ENCODE data around the gene MAGI2. TPM values are rescaled to one million over a fixed set of nuclear protein-coding genes. Genes with fewer than 3 reads are reported as not detected.

Gene MAGI2
- total RNA-seq, 1 donor from 2014 or later = 0.10 TPM

DNA sequence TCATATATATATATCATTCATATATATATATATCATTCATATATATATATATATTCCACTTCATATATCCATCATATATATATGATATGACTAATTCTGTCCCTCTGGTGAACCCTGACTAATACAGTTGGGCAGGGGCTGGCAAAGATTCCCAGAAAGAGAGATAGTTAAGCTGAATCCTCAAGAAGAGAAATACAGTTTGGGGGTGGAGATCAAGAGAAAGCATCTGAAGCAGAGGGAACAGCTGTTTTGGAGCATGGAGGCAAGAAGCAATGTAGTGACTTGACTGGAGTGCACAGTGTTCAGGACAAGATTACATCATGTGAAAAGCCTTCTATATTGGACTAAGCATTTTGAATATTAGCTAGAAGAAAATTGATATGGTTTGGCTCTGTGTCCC is 540.7 kb downstream of the MAGI2 start:
- H3K27me3 Mint-ChIP-seq (ENCODE audit: insufficient read depth) = no peaks in the 10 kb centered on the region

DNA sequence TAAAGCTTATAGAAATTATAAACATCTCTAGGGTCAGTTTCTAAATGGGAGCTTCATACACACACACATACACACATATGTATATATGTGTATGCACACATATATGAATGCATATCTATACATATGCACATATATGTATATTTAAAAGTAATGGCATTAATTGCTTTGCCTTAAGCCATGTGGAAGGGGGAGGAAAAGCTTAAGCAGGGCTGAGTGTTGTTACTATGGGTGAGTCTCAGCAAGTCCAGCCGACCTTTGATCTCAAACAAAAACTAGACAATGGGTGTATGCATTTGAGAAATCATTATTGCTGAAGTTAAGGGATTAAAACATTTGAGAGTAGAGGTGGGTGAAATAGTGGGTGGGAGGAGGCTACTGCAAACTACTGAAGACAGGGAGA is 546.7 kb downstream of the MAGI2 start:
- peaks cover 8% of the 10 kb centered on the region for H3K9me3 Mint-ChIP-seq
- no peak overlapping the region for H3K27ac Mint-ChIP-seq

More for the DNA sequence above, 540.7 kb downstream of the MAGI2 start:
- intact Hi-C loops (cut with micrococcal nuclease) = no loop called here
- Mint-ChIP-seq H3K4me3 (no peak overlapping the region), H3K36me3 (ENCODE audit: low read depth) (no peaks in the 10 kb centered on the region), H3K4me1 (ENCODE audit: low read depth) (no peaks in the 10 kb centered on the region), H3K9me3 (no peaks in the 10 kb centered on the region), H3K27ac (no peak overlapping the region)
- no peak for DNase-seq (ENCODE audit: low spot score)

GRCh38 chr7:78905436-78905835 is 548.0 kb downstream of the MAGI2 start:
- no peak for DNase-seq (ENCODE audit: low spot score)
- Mint-ChIP-seq H3K4me3 (no peak overlapping the region), H3K36me3 (ENCODE audit: low read depth) (no peaks in the 10 kb centered on the region), H3K4me1 (ENCODE audit: low read depth) (no peaks in the 10 kb centered on the region), H3K27me3 (ENCODE audit: insufficient read depth) (no peaks in the 10 kb centered on the region), H3K27ac (no peak overlapping the region), H3K9me3 (peaks cover 8% of the 10 kb centered on the region)
- intact Hi-C loops (cut with micrococcal nuclease) = no loop called here

More for the DNA sequence above, 546.7 kb downstream of the MAGI2 start:
- Mint-ChIP-seq H3K4me3 (no peak overlapping the region), H3K36me3 (ENCODE audit: low read depth) (no peaks in the 10 kb centered on the region), H3K27me3 (ENCODE audit: insufficient read depth) (no peaks in the 10 kb centered on the region), H3K4me1 (ENCODE audit: low read depth) (no peaks in the 10 kb centered on the region)
- intact Hi-C loops (cut with micrococcal nuclease) = no loop called here
- DNase-seq (ENCODE audit: low spot score) = no peak

DNA sequence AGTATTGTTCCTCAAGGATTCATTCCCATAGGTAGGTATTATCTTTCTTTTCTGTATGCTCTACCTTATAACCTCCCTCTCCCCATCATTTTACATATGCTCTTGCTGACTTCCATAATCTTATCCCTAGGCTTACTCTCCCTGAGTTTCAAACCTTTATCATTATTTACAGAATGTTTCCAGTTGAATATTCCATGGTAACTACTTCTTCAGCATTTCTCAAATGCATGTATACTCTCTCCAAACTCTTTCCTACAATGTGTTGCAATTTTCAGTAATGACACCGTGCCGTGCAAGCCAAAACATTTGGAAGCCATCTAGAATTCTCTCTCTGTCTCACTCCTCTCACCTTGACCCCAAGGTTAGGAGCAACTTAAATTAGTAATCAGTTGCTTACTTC is 548.5 kb downstream of the MAGI2 start:
- Mint-ChIP-seq H3K36me3 (ENCODE audit: low read depth) (no peaks in the 10 kb centered on the region), H3K9me3 (peaks cover 12% of the 10 kb centered on the region), H3K27ac (no peak overlapping the region), H3K27me3 (ENCODE audit: insufficient read depth) (no peaks in the 10 kb centered on the region), H3K4me1 (ENCODE audit: low read depth) (no peaks in the 10 kb centered on the region), H3K4me3 (no peak overlapping the region)
- intact Hi-C loops (cut with micrococcal nuclease) = no loop called here
- DNase-seq (ENCODE audit: low spot score) = no peak

DNA sequence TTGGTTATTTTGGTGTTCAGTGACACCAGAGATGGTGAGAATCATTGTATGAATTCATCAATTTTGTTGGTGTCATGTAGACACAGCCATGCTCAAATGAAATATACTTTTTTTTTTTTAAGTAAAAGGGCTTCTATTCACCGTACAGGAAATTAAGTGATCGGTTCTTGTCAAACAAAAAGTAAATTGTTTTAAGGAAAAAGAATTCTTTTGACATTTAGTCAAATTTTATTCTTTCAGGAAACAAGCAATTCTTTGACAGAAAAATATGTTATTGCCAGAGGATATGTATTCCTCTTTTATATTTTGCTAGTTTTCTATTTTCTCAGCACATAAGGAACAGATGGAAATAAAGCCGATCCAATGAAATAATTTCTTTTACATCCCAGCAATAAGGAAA is 551.9 kb downstream of the MAGI2 start:
- H3K9me3 Mint-ChIP-seq = peaks cover 12% of the 10 kb centered on the region
- intact Hi-C loops (cut with micrococcal nuclease) = no loop called here

DNA sequence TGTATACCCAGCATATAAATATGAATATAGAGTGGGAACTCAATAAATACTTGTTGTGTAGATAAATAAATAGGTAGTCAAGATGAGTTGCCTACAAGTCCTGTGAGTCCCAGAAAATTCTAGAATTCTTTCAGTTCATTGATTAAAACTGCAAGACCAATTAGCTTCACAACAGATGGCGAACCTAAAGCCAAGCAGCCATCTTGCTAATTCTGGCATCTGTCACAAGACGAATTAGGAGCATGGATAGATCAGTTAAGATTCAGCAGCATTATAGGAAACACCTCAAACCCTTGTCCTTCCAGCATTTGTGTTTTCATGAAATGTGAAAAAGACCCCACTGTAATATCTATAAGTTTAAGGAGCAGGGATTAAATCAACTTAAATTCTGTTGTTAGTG is 552.7 kb downstream of the MAGI2 start:
- no peaks in the 10 kb centered on the region for H3K4me1 Mint-ChIP-seq (ENCODE audit: low read depth)
- H3K9me3 Mint-ChIP-seq = peaks cover 12% of the 10 kb centered on the region
- no peaks in the 10 kb centered on the region for H3K36me3 Mint-ChIP-seq (ENCODE audit: low read depth)
- H3K27ac Mint-ChIP-seq = no peak overlapping the region
- H3K27me3 Mint-ChIP-seq (ENCODE audit: insufficient read depth) = no peaks in the 10 kb centered on the region
- H3K4me3 Mint-ChIP-seq = no peak overlapping the region
- intact Hi-C loops (cut with micrococcal nuclease) = no loop called here
- no peak for DNase-seq (ENCODE audit: low spot score)

More for the DNA sequence above, 551.9 kb downstream of the MAGI2 start:
- no peak overlapping the region for H3K4me3 Mint-ChIP-seq
- H3K27me3 Mint-ChIP-seq (ENCODE audit: insufficient read depth) = no peaks in the 10 kb centered on the region
- H3K4me1 Mint-ChIP-seq (ENCODE audit: low read depth) = no peaks in the 10 kb centered on the region
- DNase-seq (ENCODE audit: low spot score) = no peak
- H3K27ac Mint-ChIP-seq = no peak overlapping the region
- no peaks in the 10 kb centered on the region for H3K36me3 Mint-ChIP-seq (ENCODE audit: low read depth)

DNA sequence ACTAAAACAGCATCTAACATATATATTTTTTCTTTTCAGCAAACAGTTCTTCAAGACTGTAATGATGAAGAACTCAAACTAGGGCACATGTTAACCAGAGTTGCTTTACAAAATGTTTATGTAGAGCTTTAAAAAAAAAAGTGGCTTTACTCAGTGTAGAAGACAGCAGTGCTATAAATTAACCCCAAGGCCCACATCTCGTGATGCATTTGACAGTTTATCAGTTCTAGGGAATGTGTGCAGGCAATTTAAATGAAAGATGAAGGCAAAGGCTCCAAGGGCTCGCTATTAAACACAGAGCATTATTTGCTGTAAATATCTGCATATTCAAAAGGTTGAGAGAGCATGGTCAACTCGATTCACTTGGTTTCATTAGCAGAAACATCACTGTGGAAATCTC is 558.1 kb downstream of the MAGI2 start:
- H3K4me1 Mint-ChIP-seq (ENCODE audit: low read depth) = no peaks in the 10 kb centered on the region
- intact Hi-C loops (cut with micrococcal nuclease) = no loop called here
- H3K27me3 Mint-ChIP-seq (ENCODE audit: insufficient read depth) = no peaks in the 10 kb centered on the region
- H3K9me3 Mint-ChIP-seq = peaks cover 3% of the 10 kb centered on the region
- H3K4me3 Mint-ChIP-seq = no peak overlapping the region
- no peak for DNase-seq (ENCODE audit: low spot score)
- H3K27ac Mint-ChIP-seq = no peak overlapping the region
- H3K36me3 Mint-ChIP-seq (ENCODE audit: low read depth) = no peaks in the 10 kb centered on the region

GRCh38 chr7:78879206-78879605 is 574.3 kb downstream of the MAGI2 start:
- H3K36me3 Mint-ChIP-seq (ENCODE audit: low read depth) = no peaks in the 10 kb centered on the region
- no peaks in the 10 kb centered on the region for H3K27me3 Mint-ChIP-seq (ENCODE audit: insufficient read depth)
- no peaks in the 10 kb centered on the region for H3K4me1 Mint-ChIP-seq (ENCODE audit: low read depth)
- peaks cover 16% of the 10 kb centered on the region for H3K9me3 Mint-ChIP-seq
- no peak for DNase-seq (ENCODE audit: low spot score)
- no peak overlapping the region for H3K4me3 Mint-ChIP-seq
- intact Hi-C loops (cut with micrococcal nuclease) = no loop called here
- H3K27ac Mint-ChIP-seq = no peak overlapping the region

GRCh38 chr7:78873117-78873516 is 580.4 kb downstream of the MAGI2 start:
- Mint-ChIP-seq H3K27ac (no peak overlapping the region), H3K27me3 (ENCODE audit: insufficient read depth) (no peaks in the 10 kb centered on the region), H3K4me3 (no peak overlapping the region), H3K9me3 (peaks cover 7% of the 10 kb centered on the region), H3K36me3 (ENCODE audit: low read depth) (no peaks in the 10 kb centered on the region), H3K4me1 (ENCODE audit: low read depth) (no peaks in the 10 kb centered on the region)
- intact Hi-C loops (cut with micrococcal nuclease) = no loop called here
- DNase-seq (ENCODE audit: low spot score) = no peak

GRCh38 chr7:78864339-78864738 is 589.1 kb downstream of the MAGI2 start:
- Mint-ChIP-seq H3K36me3 (ENCODE audit: low read depth) (no peaks in the 10 kb centered on the region), H3K27ac (no peak overlapping the region), H3K9me3 (peaks cover 8% of the 10 kb centered on the region), H3K27me3 (ENCODE audit: insufficient read depth) (no peaks in the 10 kb centered on the region), H3K4me1 (ENCODE audit: low read depth) (no peaks in the 10 kb centered on the region), H3K4me3 (no peak overlapping the region)
- intact Hi-C loops (cut with micrococcal nuclease) = no loop called here
- DNase-seq (ENCODE audit: low spot score) = no peak

GRCh38 chr7:78863281-78863680 is 590.2 kb downstream of the MAGI2 start:
- H3K4me1 Mint-ChIP-seq (ENCODE audit: low read depth) = no peaks in the 10 kb centered on the region
- H3K4me3 Mint-ChIP-seq = no peak overlapping the region
- no peaks in the 10 kb centered on the region for H3K27me3 Mint-ChIP-seq (ENCODE audit: insufficient read depth)
- no peak for DNase-seq (ENCODE audit: low spot score)
- H3K36me3 Mint-ChIP-seq (ENCODE audit: low read depth) = no peaks in the 10 kb centered on the region
- H3K27ac Mint-ChIP-seq = no peak overlapping the region
- peaks cover 6% of the 10 kb centered on the region for H3K9me3 Mint-ChIP-seq
- intact Hi-C loops (cut with micrococcal nuclease) = no loop called here

GRCh38 chr7:78862411-78862900 is 591.0 kb downstream of the MAGI2 start:
- Mint-ChIP-seq H3K4me1 (ENCODE audit: low read depth) (no peaks in the 10 kb centered on the region), H3K36me3 (ENCODE audit: low read depth) (no peaks in the 10 kb centered on the region), H3K27me3 (ENCODE audit: insufficient read depth) (no peaks in the 10 kb centered on the region), H3K9me3 (peaks cover 13% of the 10 kb centered on the region), H3K27ac (no peak overlapping the region), H3K4me3 (no peak overlapping the region)
- intact Hi-C loops (cut with micrococcal nuclease) = no loop called here
- no peak for DNase-seq (ENCODE audit: low spot score)

GRCh38 chr7:78852951-78853350 is 600.5 kb downstream of the MAGI2 start:
- H3K9me3 Mint-ChIP-seq = peaks cover 9% of the 10 kb centered on the region
- no peak overlapping the region for H3K4me3 Mint-ChIP-seq
- no peak for DNase-seq (ENCODE audit: low spot score)
- H3K36me3 Mint-ChIP-seq (ENCODE audit: low read depth) = no peaks in the 10 kb centered on the region
- no peak overlapping the region for H3K27ac Mint-ChIP-seq
- H3K4me1 Mint-ChIP-seq (ENCODE audit: low read depth) = no peaks in the 10 kb centered on the region
- intact Hi-C loops (cut with micrococcal nuclease) = no loop called here
- no peaks in the 10 kb centered on the region for H3K27me3 Mint-ChIP-seq (ENCODE audit: insufficient read depth)

- Mint-ChIP-seq H3K4me1 (ENCODE audit: low read depth) (no peaks in the 10 kb centered on the region), H3K9me3 (peaks cover 4% of the 10 kb centered on the region), H3K27me3 (ENCODE audit: insufficient read depth) (no peaks in the 10 kb centered on the region), H3K36me3 (ENCODE audit: low read depth) (no peaks in the 10 kb centered on the region), H3K27ac (no peak overlapping the region), H3K4me3 (no peak overlapping the region)
- intact Hi-C loops (cut with micrococcal nuclease) = no loop called here
- DNase-seq (ENCODE audit: low spot score) = no peak
Observed at GRCh38 chr7:78850093-78850740, 603.2 kb downstream of the MAGI2 start.

All from activated T-helper 1 cell treated with anti-CD3 and anti-CD28 coated beads, Interleukin-12 subunit alpha, Interleukin-12 subunit beta, Interleukin-2, Interleukin-4 antibody, amounts not matched to agents 30 ng/mL and 10 ng/mL and 1 ng/mL, durations not matched to agents 14 hours and 24 hours and 36 hours (primary cell).